HFFc6 (cell line): Measurements from ENCODE around the gene WDR55. TPM values are rescaled to one million over a fixed set of nuclear protein-coding genes. Genes with fewer than 3 reads are reported as not detected.
A peak's percentile ranks its signal among the peaks of the same experiment; 100 is the strongest.

ENCODE experiments used
- DNase-seq: peaks from one replicate; pipeline ENCODE4 v3.0.0-alpha.2; 2018
- H3K27ac Mint-ChIP-seq: 2 replicates; pipeline ENCODE4 v1.8.0; 2020; ENCODE audit warnings: mild to moderate bottlenecking, mixed read lengths
- H3K27me3 Mint-ChIP-seq: 2 replicates; pipeline ENCODE4 v1.8.0; 2021; ENCODE audit warnings: mild to moderate bottlenecking, moderate library complexity, mixed read lengths; ENCODE audit not compliant: insufficient read depth
- H3K36me3 Mint-ChIP-seq: 2 replicates; pipeline ENCODE4 v1.8.0; 2021; ENCODE audit warnings: low read depth, mixed read lengths
- H3K4me1 Mint-ChIP-seq: 2 replicates; pipeline ENCODE4 v1.8.0; 2020; ENCODE audit warnings: low read depth, mixed read lengths
- H3K4me3 Mint-ChIP-seq: 2 replicates; pipeline ENCODE4 v1.8.0; 2020; ENCODE audit warnings: mild to moderate bottlenecking, moderate library complexity, mixed read lengths
- H3K9me3 Mint-ChIP-seq: 2 replicates; pipeline ENCODE4 v1.8.0; 2020; ENCODE audit warnings: mild to moderate bottlenecking, mixed read lengths
- total RNA-seq, 6 experiments: library from RNA; stranded (reverse); fragmentation: NEBNext Ultra II Directional; extraction: Animal tissue kit (Norgen Biotek cat#: 25700); gene quantifications; 2 replicates in 1 of 6; 3 replicates in 5 of 6; pipeline ENCODE4 v1.2.3, GENCODE V29; 2021
- TF ChIP-seq, protein P1 (sequence below): fragments of 200-600 bp; sonication (generic); IDR thresholded peaks from 2 replicates; pipeline ENCODE4 v1.5.0; 2021; ENCODE audit warnings: antibody characterized with exemption, mild to moderate bottlenecking

WDR55 gene
- total RNA-seq, 6 experiments from 2014 or later: 23.7 to 28.3 (median 25.8) TPM

DNA sequence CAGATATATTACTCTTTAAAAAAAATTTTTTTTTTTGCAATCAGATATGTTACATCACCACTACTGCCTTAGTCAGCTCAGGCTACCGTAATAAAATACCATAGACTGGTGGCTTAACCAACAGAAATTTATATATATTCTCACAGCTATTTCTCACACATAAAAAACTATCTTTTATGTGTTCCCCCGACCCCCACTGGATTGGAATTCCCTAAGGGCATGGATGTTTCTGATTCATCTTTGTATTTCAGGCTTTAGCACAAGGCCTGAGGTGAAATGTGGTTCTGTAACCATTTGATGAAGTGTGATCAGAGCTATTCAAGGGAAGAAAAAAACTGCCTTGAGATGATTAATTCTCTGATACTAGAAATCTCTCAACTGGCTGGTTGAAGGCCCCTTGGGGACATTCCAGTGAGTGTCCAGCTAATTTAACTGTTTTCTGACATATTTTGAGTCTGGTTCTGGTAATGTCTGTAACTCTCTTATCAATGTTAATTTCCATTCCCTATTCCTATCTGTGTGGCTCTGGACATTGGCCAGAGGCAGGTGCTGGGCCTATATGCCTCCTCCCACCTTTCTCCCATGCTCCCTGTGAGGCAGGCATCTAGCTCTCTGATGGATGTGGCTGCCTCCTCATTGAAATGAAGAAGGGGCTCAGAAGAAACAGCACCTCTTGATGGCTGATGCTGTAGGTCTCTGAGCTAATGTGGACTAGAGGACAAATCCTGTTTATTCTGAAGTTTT is 34.2 kb upstream of the WDR55 start:
- peaks cover 12% of the 10 kb centered on the region for H3K36me3 Mint-ChIP-seq
- peaks cover 14% of the 10 kb centered on the region for H3K9me3 Mint-ChIP-seq
- no peaks in the 10 kb centered on the region; the same call in none of the 2 replicates for H3K27me3 Mint-ChIP-seq
- H3K27ac Mint-ChIP-seq: no peak overlapping the region
- TF ChIP-seq, protein P1, sequence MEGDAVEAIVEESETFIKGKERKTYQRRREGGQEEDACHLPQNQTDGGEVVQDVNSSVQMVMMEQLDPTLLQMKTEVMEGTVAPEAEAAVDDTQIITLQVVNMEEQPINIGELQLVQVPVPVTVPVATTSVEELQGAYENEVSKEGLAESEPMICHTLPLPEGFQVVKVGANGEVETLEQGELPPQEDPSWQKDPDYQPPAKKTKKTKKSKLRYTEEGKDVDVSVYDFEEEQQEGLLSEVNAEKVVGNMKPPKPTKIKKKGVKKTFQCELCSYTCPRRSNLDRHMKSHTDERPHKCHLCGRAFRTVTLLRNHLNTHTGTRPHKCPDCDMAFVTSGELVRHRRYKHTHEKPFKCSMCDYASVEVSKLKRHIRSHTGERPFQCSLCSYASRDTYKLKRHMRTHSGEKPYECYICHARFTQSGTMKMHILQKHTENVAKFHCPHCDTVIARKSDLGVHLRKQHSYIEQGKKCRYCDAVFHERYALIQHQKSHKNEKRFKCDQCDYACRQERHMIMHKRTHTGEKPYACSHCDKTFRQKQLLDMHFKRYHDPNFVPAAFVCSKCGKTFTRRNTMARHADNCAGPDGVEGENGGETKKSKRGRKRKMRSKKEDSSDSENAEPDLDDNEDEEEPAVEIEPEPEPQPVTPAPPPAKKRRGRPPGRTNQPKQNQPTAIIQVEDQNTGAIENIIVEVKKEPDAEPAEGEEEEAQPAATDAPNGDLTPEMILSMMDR: no peak
- H3K4me1 Mint-ChIP-seq: peaks cover 24% of the 10 kb centered on the region
- peak; percentile 55 for DNase-seq
- no peak overlapping the region for H3K4me3 Mint-ChIP-seq

DNA sequence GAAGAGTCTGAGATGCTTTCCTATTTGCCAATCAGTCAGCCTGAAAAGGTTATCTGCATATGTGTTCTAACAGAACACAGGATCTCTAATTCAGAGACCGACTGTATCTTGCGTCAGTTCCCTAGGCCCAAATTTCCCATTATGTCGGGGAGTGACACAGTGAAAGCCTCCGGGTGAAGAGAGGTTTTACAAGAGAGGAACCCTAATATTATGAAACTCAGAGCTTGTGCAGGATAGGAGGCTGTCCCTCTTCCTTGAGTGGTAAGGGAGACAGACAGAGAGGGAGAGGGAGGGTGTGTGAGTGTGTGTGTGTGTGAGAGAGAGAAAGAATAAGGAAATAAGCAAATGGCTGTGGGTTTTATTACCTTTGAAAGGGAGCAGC is 33.7 kb upstream of the WDR55 start:
- H3K9me3 Mint-ChIP-seq: peaks cover 14% of the 10 kb centered on the region
- no peak overlapping the region for H3K27ac Mint-ChIP-seq
- TF ChIP-seq, protein P1: no peak
- peaks cover 12% of the 10 kb centered on the region for H3K36me3 Mint-ChIP-seq
- no peaks in the 10 kb centered on the region; the same call in none of the 2 replicates for H3K27me3 Mint-ChIP-seq
- DNase-seq: no peak
- no peak overlapping the region for H3K4me3 Mint-ChIP-seq
- H3K4me1 Mint-ChIP-seq: peaks cover 24% of the 10 kb centered on the region

DNA sequence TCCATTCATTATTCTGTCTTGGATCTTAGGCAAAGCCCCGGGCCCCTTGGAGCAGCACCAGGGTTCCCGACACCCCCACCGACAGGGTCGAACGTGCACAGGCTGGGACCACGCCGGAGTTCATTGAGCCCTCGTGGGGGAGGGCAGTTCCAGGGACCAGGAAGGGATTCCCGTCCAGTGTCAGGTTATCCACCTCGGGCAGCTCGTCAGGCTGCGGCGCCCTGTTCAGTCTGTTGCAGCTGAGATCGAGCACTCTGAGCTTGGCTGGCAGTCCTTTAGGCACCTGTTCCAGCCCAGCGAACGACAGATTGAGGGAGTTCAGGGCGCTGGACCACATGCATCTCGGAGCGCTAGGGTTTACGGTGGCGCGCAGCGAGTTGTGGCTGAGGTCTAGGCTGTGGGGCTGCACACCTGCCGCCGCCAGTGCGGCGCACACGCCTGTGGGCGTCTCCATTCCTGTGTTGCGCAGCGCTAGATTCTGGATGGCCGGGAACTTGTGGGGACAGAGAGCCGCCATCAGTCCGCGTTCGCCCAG is 32.8 kb upstream of the WDR55 start:
- Mint-ChIP-seq H3K27me3 (no peaks in the 10 kb centered on the region; the same call in none of the 2 replicates), H3K9me3 (peaks cover 14% of the 10 kb centered on the region), H3K27ac (no peak overlapping the region), H3K4me3 (peak overlapping the region; percentile 90), H3K36me3 (peaks cover 12% of the 10 kb centered on the region), H3K4me1 (peaks cover 24% of the 10 kb centered on the region)
- TF ChIP-seq, protein P1: no peak
- no peak for DNase-seq

DNA sequence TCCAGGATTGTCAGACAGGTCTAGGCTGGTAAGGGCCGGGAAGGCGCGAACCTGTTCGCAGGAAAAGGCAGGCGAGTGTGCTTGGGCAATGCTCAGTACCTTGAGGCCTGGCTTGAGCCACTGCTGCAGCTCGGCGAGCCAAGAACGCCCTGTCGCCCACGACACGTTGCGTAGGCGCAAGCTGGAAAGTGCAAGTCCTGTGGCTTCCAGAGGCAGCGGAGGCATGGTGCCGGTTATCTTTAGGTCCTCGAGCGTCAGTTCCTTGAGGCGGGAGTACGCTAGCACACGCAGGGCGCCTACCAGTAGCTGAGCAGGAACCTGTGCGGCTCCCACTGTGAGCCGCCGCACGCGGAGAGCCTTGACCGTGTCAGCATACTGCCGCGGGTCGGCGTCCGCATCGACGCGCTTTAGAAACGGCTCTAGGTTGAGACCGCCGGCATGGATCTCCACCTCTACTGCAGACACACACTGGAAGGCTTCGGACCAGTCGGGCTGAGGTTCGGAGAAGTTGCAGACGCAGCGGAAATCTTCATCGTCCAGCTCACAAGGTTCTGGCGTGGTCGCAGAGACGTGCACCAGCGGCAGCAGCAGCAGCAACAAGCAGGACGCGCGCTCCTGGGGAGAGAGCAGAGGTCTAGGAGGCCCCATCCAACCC is 32.2 kb upstream of the WDR55 start:
- TF ChIP-seq, protein P1: no peak; the same call in 1 of the 2 replicates
- H3K27ac Mint-ChIP-seq: peak overlapping the region; percentile 66; the same call in 1 of the 2 replicates
- H3K27me3 Mint-ChIP-seq: no peaks in the 10 kb centered on the region; the same call in none of the 2 replicates
- H3K4me1 Mint-ChIP-seq: peaks cover 24% of the 10 kb centered on the region
- peaks cover 9% of the 10 kb centered on the region for H3K9me3 Mint-ChIP-seq
- peak; percentile 9 for DNase-seq
- H3K4me3 Mint-ChIP-seq: peak overlapping the region; percentile 90
- peaks cover 9% of the 10 kb centered on the region for H3K36me3 Mint-ChIP-seq

DNA sequence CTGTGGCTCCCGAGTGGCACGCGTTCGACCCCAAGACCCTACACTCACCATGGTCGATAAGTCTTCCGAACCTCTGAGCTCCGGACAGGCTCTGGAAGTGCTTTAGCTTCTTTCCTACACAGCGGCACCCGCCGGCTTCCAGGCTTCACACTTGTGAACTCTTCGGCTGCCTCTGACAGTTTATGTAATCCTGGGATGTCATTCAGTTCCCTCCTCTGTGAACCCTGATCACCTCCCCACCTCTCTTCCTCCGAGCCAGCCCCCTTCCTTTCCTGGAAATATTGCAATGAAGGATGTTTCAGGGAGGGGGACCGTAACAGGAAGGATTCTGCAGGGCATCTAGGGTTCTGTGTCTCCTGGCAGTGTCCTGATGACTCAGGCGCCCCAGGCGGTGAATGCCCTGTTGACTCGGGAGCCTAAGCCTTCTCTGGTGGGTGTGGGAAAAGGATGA is 31.7 kb upstream of the WDR55 start, which contains the start of gene CD14:
Gene CD14, minus strand, starts transcription at position 155 of the 451 bp plus-strand sequence. Its CDS starts 104 bp downstream, at position 51.
- Mint-ChIP-seq H3K4me1 (peaks cover 25% of the 10 kb centered on the region), H3K9me3 (peaks cover 4% of the 10 kb centered on the region), H3K27ac (peak within 1 kb of the TSS; percentile 66), H3K4me3 (peak within 1 kb of the TSS; percentile 90), H3K36me3 (peaks cover 3% of the 10 kb centered on the region), H3K27me3 (no peaks in the 10 kb centered on the region; the same call in 1 of the 2 replicates)
- TF ChIP-seq, protein P1: no peak; the same call in 1 of the 2 replicates
- peak; percentile 57 for DNase-seq
